NCI-H510A (cell line): ENCODE results near the gene DLG2.
"Not testable (repeated sequence)": the region's sequence is repeated elsewhere in the genome, so short reads cannot be mapped to it uniquely, and the experiment has no call there.

Source experiments
- DNase-seq: peaks from one replicate; lab custom pipeline; 2025; lab: John Stamatoyannopoulos, UW

DLG2 gene

GRCh38 chr11:85643191-85643614 lies 16.1 kb upstream of the DLG2 start:
- no peak for DNase-seq

GRCh38 chr11:85634747-85635146 lies 7.6 kb upstream of the DLG2 start:
- DNase-seq = no peak

- no peak for DNase-seq
Observed at GRCh38 chr11:85628771-85629341, 1.7 kb upstream of the DLG2 start.

- DNase-seq = peak; percentile 96
Observed at GRCh38 chr11:85627998-85628770, 1.0 kb upstream of the DLG2 start, which contains the start of gene TMEM126B. TMEM126B (plus strand) TSS chr11:85628593; CDS start chr11:85628608, 15 bp downstream.

GRCh38 chr11:85626496-85626895 lies 648 bp downstream of the DLG2 start:
- peak; percentile 31 for DNase-seq

- no peak for DNase-seq
Observed at GRCh38 chr11:85620256-85620655, 6.9 kb downstream of the DLG2 start.

- DNase-seq = no peak
Observed at GRCh38 chr11:85619499-85619898, 7.6 kb downstream of the DLG2 start.

- DNase-seq = not testable (repeated sequence)
Observed at GRCh38 chr11:85611643-85612042, 15.5 kb downstream of the DLG2 start.

GRCh38 chr11:85609286-85609685 lies 17.9 kb downstream of the DLG2 start:
- not testable (repeated sequence) for DNase-seq

GRCh38 chr11:85608621-85609020 lies 18.5 kb downstream of the DLG2 start:
- not testable (repeated sequence) for DNase-seq

GRCh38 chr11:85606237-85606636 lies 20.9 kb downstream of the DLG2 start:
- not testable (repeated sequence) for DNase-seq

GRCh38 chr11:85603220-85603619 lies 23.9 kb downstream of the DLG2 start:
- no peak for DNase-seq

- no peak for DNase-seq
Observed at GRCh38 chr11:85602526-85603213, 24.5 kb downstream of the DLG2 start.

GRCh38 chr11:85599083-85599482 lies 28.1 kb downstream of the DLG2 start:
- no peak for DNase-seq

GRCh38 chr11:85596886-85597285 lies 30.3 kb downstream of the DLG2 start:
- DNase-seq = no peak

GRCh38 chr11:85595285-85595884 lies 31.8 kb downstream of the DLG2 start:
- no peak for DNase-seq

GRCh38 chr11:85590848-85591483 lies 36.2 kb downstream of the DLG2 start:
- DNase-seq = no peak

- DNase-seq = no peak
Observed at GRCh38 chr11:85589373-85589772, 37.8 kb downstream of the DLG2 start.

GRCh38 chr11:85582111-85582510 lies 45.0 kb downstream of the DLG2 start:
- no peak for DNase-seq

- DNase-seq = no peak
Observed at GRCh38 chr11:85575388-85575787, 51.8 kb downstream of the DLG2 start.

GRCh38 chr11:85572056-85572455 lies 55.1 kb downstream of the DLG2 start:
- no peak for DNase-seq

- DNase-seq = no peak
Observed at GRCh38 chr11:85569525-85569924, 57.6 kb downstream of the DLG2 start.
